OCI-LY7 (cell line): ENCODE measurements around the gene CDK17.

Experiments
- EZH2phosphoT487 ChIP-seq: fragments of 200-600 bp; sonication (generic); IDR thresholded peaks from 2 replicates; pipeline ENCODE4 v1.6.1; 2018; ENCODE audit warnings: low read depth, borderline replicate concordance, mild to moderate bottlenecking, mixed run types, antibody characterized with exemption, low read length, moderate library complexity, mixed read lengths
- TF ChIP-seq, protein P1 (sequence below): fragments of 200-600 bp; sonication (generic); conservative IDR thresholded peaks from 2 replicates; pipeline ENCODE4 v1.5.1; 2014; ENCODE audit warnings: mild to moderate bottlenecking, antibody characterized with exemption, low read length, moderate library complexity, mixed read lengths

DNA sequence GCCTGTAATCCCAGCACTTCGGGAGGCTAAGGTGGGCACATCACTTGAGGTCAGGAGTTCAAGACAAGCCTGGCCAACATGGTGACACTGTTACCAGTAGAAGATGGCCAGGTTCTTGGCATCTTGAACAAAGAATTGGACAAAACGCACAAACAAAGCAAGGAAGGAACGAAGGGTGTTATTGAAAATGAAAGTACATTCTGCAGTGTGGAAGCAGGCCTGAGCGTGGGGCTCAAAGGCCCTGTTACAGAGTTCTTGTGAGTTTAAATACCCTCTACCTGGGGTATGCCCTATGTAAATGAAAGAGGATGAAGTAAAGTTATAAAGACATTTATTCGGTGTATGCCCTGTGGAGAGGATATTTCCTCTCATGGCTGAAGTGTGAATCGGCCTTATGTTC lies 20.8 kb upstream of the CDK17 start:
- TF ChIP-seq, protein P1, sequence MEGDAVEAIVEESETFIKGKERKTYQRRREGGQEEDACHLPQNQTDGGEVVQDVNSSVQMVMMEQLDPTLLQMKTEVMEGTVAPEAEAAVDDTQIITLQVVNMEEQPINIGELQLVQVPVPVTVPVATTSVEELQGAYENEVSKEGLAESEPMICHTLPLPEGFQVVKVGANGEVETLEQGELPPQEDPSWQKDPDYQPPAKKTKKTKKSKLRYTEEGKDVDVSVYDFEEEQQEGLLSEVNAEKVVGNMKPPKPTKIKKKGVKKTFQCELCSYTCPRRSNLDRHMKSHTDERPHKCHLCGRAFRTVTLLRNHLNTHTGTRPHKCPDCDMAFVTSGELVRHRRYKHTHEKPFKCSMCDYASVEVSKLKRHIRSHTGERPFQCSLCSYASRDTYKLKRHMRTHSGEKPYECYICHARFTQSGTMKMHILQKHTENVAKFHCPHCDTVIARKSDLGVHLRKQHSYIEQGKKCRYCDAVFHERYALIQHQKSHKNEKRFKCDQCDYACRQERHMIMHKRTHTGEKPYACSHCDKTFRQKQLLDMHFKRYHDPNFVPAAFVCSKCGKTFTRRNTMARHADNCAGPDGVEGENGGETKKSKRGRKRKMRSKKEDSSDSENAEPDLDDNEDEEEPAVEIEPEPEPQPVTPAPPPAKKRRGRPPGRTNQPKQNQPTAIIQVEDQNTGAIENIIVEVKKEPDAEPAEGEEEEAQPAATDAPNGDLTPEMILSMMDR: no peak
- TF ChIP-seq EZH2phosphoT487: no peak
